HepG2 (cell line): Measurements from ENCODE around the gene PMM2. TPM values are rescaled to one million over a fixed set of nuclear protein-coding genes. Genes with fewer than 3 reads are reported as not detected.

Experiments
- CTCF ChIP-seq: sonication (generic); formaldehyde crosslinking; IDR thresholded peaks from 2 replicates; pipeline ENCODE4 v1.5.0; 2020; ENCODE audit warnings: mild to moderate bottlenecking, missing genetic modification reagents, moderate library complexity
- FOXA1 ChIP-seq, 2 experiments: fragments of 450-650 bp in 1 of 2; sonication (generic) in 1 of 2; formaldehyde crosslinking in 1 of 2; IDR thresholded peaks; 2 replicates each; pipeline versions ENCODE4 v1.4.0 to v1.6.1; 2016 to 2020; ENCODE audit warnings: missing genetic modification reagents in 1 of 2
- FOXP1 ChIP-seq, 2 experiments: fragments of 450-650 bp in 1 of 2; IDR thresholded peaks; 2 replicates each; pipeline ENCODE4 v1.6.1; 2017 to 2018; ENCODE audit warnings: antibody characterized with exemption in 1 of 2
- FOXP4 ChIP-seq: sonication (generic); formaldehyde crosslinking; IDR thresholded peaks from 2 replicates; pipeline ENCODE4 v1.4.0; 2020; ENCODE audit warnings: missing genetic modification reagents
- GATAD2A ChIP-seq: IDR thresholded peaks from 2 replicates; pipeline ENCODE4 v1.6.1; 2016
- GPBP1L1 ChIP-seq: sonication (generic); formaldehyde crosslinking; IDR thresholded peaks from 2 replicates; pipeline ENCODE4 v1.5.0; 2020; ENCODE audit warnings: mild to moderate bottlenecking, missing genetic modification reagents
- MAX ChIP-seq: IDR thresholded peaks from 2 replicates; pipeline ENCODE4 v1.6.1; 2012; ENCODE audit warnings: inconsistent platforms
- RARA ChIP-seq: IDR thresholded peaks from 2 replicates; pipeline ENCODE4 v1.6.1; 2016; ENCODE audit warnings: missing genetic modification reagents, missing compliant biosample characterization
- SALL1 ChIP-seq: sonication (generic); formaldehyde crosslinking; IDR thresholded peaks from 2 replicates; pipeline ENCODE4 v1.8.0; 2022; ENCODE audit warnings: mild to moderate bottlenecking, missing genetic modification reagents
- SAP130 ChIP-seq: IDR thresholded peaks from 2 replicates; pipeline ENCODE4 v1.6.1; 2016; ENCODE audit warnings: low read depth
- STAG1 ChIP-seq: sonication (generic); formaldehyde crosslinking; IDR thresholded peaks from 2 replicates; pipeline ENCODE4 v1.4.0; 2020; ENCODE audit warnings: missing genetic modification reagents
- ZBTB25 ChIP-seq: IDR thresholded peaks from 2 replicates; pipeline ENCODE4 v1.6.1; 2018; ENCODE audit warnings: missing genetic modification reagents
- ZBTB38 ChIP-seq: sonication (generic); formaldehyde crosslinking; IDR thresholded peaks from 2 replicates; pipeline ENCODE4 v1.5.1; 2020; ENCODE audit warnings: mild to moderate bottlenecking, missing genetic modification reagents
- ZBTB43 ChIP-seq: sonication (generic); formaldehyde crosslinking; conservative IDR thresholded peaks from 2 replicates; pipeline ENCODE4 v1.4.0; 2020; ENCODE audit warnings: missing genetic modification reagents
- ZMAT5 ChIP-seq: sonication (generic); formaldehyde crosslinking; IDR thresholded peaks from 2 replicates; pipeline ENCODE4 v1.5.0; 2020; ENCODE audit warnings: mild to moderate bottlenecking, low read depth, missing genetic modification reagents, borderline replicate concordance
- ZNF121 ChIP-seq: sonication (generic); formaldehyde crosslinking; IDR thresholded peaks from 2 replicates; pipeline ENCODE4 v1.5.0; 2020; ENCODE audit warnings: mild to moderate bottlenecking, missing genetic modification reagents
- ZNF576 ChIP-seq: sonication (generic); formaldehyde crosslinking; IDR thresholded peaks from 2 replicates; pipeline ENCODE4 v1.4.0; 2020; ENCODE audit warnings: mild to moderate bottlenecking, missing genetic modification reagents
- ZNF605 ChIP-seq: sonication (generic); formaldehyde crosslinking; IDR thresholded peaks from 2 replicates; pipeline ENCODE4 v1.8.0; 2022; ENCODE audit warnings: mild to moderate bottlenecking, missing genetic modification reagents
- ZNF644 ChIP-seq: IDR thresholded peaks from 2 replicates; pipeline ENCODE4 v1.6.1; 2016; ENCODE audit warnings: low read depth
- ZSCAN9 ChIP-seq: IDR thresholded peaks from 2 replicates; pipeline ENCODE4 v1.6.1; 2016; ENCODE audit warnings: borderline replicate concordance
- polyA plus RNA-seq, 8 experiments: library from polyadenylated mRNA; depleted of rRNA in 3 of 8; stranded (reverse) in 7 of 8; unstranded in 1 of 8; fragments of >200 nt; fragmentation: Illumina TruSeq in 4 of 8; extraction: Trizol in 4 of 8; gene quantifications; 2 replicates each; pipeline versions ENCODE4 v1.2.1 to v1.2.3, GENCODE V29; 2011 to 2016; ENCODE audit warnings: low read depth in 4 of 8, missing spikeins in 1 of 8, mixed read lengths in 1 of 8; ENCODE audit not compliant: insufficient read depth in 1 of 8
- total RNA-seq, 5 experiments: library from RNA; depleted of rRNA; stranded (reverse); fragments of >200 nt; fragmentation: Illumina TruSeq; extraction: Trizol; gene quantifications; 2 replicates each; pipeline ENCODE4 v1.2.3, GENCODE V29; 2016; ENCODE audit warnings: low read depth in 1 of 5

Gene PMM2
- total and polyA plus RNA-seq, 2 of the 13 experiments (the other 11 are each of a cell fraction or from before 2014, with no cell fraction given): 52.2 to 93.7 TPM

GRCh38 chr16:8872967-8873865, 75.6 kb downstream of the PMM2 start (continued):
- TF ChIP-seq CTCF (CRISPR knock-in tag) (peak; percentile 53), ZBTB25 (CRISPR knock-in tag) (0 out of 2 replicates have a peak, but pooled peaks have one; percentile 36), SAP130 (CRISPR knock-in tag) (peak; percentile 66), FOXP1 (IDR thresholded peaks at IDR 0.05) (no peak), FOXP1 (CRISPR knock-in tag; IDR thresholded peaks at IDR 0.05) (peak; percentile 6; the same call in 1 of the 2 replicates), GATAD2A (0 out of 2 replicates have a peak, but pooled peaks have one; percentile 35), ZNF121 (CRISPR knock-in tag) (0 out of 2 replicates have a peak, but pooled peaks have one; percentile 26), ZNF644 (CRISPR knock-in tag) (peak; percentile 63; the same call in 1 of the 2 replicates), MAX (peak; percentile 32; the same call in 1 of the 2 replicates), ZMAT5 (CRISPR knock-in tag) (no peak), SALL1 (CRISPR knock-in tag) (peak; percentile 66), ZNF576 (no peak), STAG1 (CRISPR knock-in tag) (peak; percentile 47; the same call in 1 of the 2 replicates), FOXP4 (CRISPR knock-in tag) (0 out of 2 replicates have a peak, but pooled peaks have one; percentile 12), FOXA1 (IDR thresholded peaks at IDR 0.05) (no peak), FOXA1 (CRISPR knock-in tag; IDR thresholded peaks at IDR 0.05) (peak; percentile 80), ZNF605 (0 out of 2 replicates have a peak, but pooled peaks have one; percentile 30), ZSCAN9 (CRISPR knock-in tag) (peak; percentile 45; the same call in 1 of the 2 replicates), GPBP1L1 (CRISPR knock-in tag) (no peak), ZBTB38 (0 out of 2 replicates have a peak, but pooled peaks have one; percentile 11), ZBTB43 (CRISPR knock-in tag) (0 out of 2 replicates have a peak, but pooled peaks have one; percentile 11), RARA (CRISPR knock-in tag) (0 out of 2 replicates have a peak, but pooled peaks have one; percentile 12)
